NCI-H2107 (cell line): ENCODE data around the gene ERV3-1.
"Not testable (repeated sequence)": the region's sequence is repeated elsewhere in the genome, so short reads cannot be mapped to it uniquely, and the experiment has no call there.

Experiments used
- DNase-seq: peaks from one replicate; lab custom pipeline; 2025; lab: John Stamatoyannopoulos, UW

Gene ERV3-1

GRCh38 chr7:64999165-65000004 is 7.1 kb downstream of the ERV3-1 start:
- no peak for DNase-seq

GRCh38 chr7:64998865-64999164 is 7.7 kb downstream of the ERV3-1 start:
- no peak for DNase-seq

- DNase-seq: no peak
These were observed 8.5 kb downstream of the ERV3-1 start for GRCh38 chr7:64997927-64998391.

GRCh38 chr7:64997164-64997908 is 9.2 kb downstream of the ERV3-1 start:
- no peak for DNase-seq

GRCh38 chr7:64996305-64996704 is 10.2 kb downstream of the ERV3-1 start:
- no peak for DNase-seq

GRCh38 chr7:64993901-64994300 is 12.6 kb downstream of the ERV3-1 start:
- no peak for DNase-seq

- DNase-seq: no peak
These were observed 13.5 kb downstream of the ERV3-1 start for GRCh38 chr7:64992971-64993370.

GRCh38 chr7:64990936-64991335 is 15.6 kb downstream of the ERV3-1 start, which contains the start of gene ZNF117:
Gene ZNF117, minus strand, starts transcription at chr7:64991036.
- DNase-seq: no peak

- DNase-seq: no peak
These were observed 16.3 kb downstream of the ERV3-1 start for GRCh38 chr7:64990216-64990615.

- DNase-seq: no peak
These were observed 27.8 kb downstream of the ERV3-1 start for GRCh38 chr7:64978497-64979203.

- no peak for DNase-seq
These were observed 40.9 kb downstream of the ERV3-1 start for GRCh38 chr7:64965594-64965993.

GRCh38 chr7:64959072-64959747 is 47.3 kb downstream of the ERV3-1 start:
- peak; percentile 37 for DNase-seq

GRCh38 chr7:64951250-64951848 is 55.1 kb downstream of the ERV3-1 start:
- DNase-seq: no peak

GRCh38 chr7:64950673-64951072 is 55.8 kb downstream of the ERV3-1 start:
- DNase-seq: not testable (repeated sequence)

- DNase-seq: not testable (repeated sequence)
These were observed 57.7 kb downstream of the ERV3-1 start for GRCh38 chr7:64948774-64949173.

GRCh38 chr7:64947252-64948000 is 59.1 kb downstream of the ERV3-1 start:
- no peak for DNase-seq

- DNase-seq: no peak
These were observed 59.7 kb downstream of the ERV3-1 start for GRCh38 chr7:64946772-64947171.

GRCh38 chr7:64945503-64946175 is 60.8 kb downstream of the ERV3-1 start:
- no peak for DNase-seq

GRCh38 chr7:64944667-64945502 is 61.6 kb downstream of the ERV3-1 start:
- DNase-seq: not testable (repeated sequence)
